SH-SY5Y (cell line): ENCODE results near the gene SETBP1.

Experiments
- GATA2 ChIP-seq: IDR thresholded peaks from 2 replicates; pipeline ENCODE4 v1.6.1; 2011; ENCODE audit warnings: mild to moderate bottlenecking, low read depth, low read length
- GATA3 ChIP-seq: IDR thresholded peaks from 2 replicates; pipeline ENCODE4 v1.6.1; 2011; ENCODE audit warnings: low read depth, mild to moderate bottlenecking, low read length, moderate library complexity

SETBP1 gene

GRCh38 chr18:44974174-44974573 is 293.5 kb downstream of the SETBP1 start:
- no peak for TF ChIP-seq GATA3
- TF ChIP-seq GATA2: no peak

DNA sequence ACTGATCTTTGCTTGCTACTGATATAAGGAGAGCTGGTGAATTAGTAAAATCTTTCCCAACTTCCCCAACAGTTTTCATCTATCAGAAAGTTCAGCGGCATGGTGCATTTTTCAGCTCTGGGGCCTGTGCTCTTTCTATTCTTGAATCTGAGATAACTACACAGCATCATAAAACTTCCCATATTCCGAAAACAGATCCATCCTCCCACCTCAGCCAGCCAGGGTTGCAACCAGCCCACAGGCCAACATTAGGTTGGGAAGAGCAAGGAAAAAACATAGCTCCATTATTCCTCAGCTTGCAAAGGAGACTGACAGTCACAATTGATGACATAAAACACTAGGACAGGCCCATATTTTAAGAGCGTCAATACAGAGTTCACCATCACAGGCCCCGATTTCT is 297.2 kb downstream of the SETBP1 start:
- TF ChIP-seq GATA2 (no peak), GATA3 (no peak)

DNA sequence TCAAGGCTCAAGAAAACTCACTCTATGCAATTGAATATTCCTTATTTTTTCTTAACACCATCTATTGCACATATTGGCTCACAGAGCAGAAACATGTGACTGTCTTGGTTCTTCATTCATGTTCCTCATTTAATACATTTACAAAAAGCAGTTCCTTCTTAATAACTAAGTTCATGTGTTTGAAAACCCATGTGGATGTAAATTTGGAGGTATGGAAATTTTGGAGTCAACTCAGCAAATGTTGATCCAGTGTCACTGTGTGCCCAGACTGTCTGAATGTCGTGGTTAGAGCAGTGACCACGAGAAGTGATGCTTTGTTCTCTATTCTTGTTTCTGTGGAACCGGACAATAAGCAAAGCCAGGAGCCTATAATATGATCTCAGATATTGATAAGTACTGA is 299.1 kb downstream of the SETBP1 start:
- no peak for TF ChIP-seq GATA2
- TF ChIP-seq GATA3: no peak

DNA sequence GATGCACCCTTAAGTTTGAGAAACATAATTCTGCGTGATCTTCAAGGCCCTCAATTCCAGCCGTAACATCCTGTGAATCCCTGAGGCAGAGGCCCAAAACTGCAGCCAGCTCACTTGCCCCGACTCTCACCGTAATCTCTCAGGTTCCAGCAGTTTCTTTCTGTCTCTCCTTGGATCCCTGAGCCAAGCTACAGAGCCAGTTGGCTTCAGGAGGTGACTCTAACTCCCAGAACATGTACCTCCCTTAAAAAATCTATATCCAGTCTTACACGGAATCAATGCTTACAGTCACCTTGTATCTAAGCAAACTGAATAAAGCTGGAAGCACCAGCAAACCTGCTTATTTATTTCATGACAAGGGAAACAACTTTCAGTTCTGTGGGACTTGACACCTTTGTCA is 300.4 kb downstream of the SETBP1 start:
- no peak for TF ChIP-seq GATA2
- TF ChIP-seq GATA3: no peak

DNA sequence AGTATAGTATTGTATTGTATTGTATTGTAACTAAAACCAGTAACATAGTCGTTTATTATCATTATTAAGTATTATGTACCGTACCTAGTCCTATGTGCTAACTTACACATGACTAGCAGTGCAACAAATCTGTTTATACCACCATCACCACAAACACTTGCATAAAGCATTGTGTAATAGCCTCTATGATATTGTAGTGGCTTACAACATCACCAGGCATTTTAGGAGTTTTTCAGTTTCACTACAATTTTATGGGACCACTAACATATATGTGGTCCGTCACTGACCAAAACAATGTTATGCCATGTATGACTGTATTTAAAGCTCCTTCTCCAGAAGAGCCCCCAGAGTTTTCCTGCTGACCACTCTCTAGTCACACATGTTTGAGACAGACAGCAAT is 306.2 kb downstream of the SETBP1 start:
- no peak for TF ChIP-seq GATA2

GRCh38 chr18:44987371-44987770 is 306.7 kb downstream of the SETBP1 start:
- TF ChIP-seq GATA2 (no peak), GATA3 (no peak)

DNA sequence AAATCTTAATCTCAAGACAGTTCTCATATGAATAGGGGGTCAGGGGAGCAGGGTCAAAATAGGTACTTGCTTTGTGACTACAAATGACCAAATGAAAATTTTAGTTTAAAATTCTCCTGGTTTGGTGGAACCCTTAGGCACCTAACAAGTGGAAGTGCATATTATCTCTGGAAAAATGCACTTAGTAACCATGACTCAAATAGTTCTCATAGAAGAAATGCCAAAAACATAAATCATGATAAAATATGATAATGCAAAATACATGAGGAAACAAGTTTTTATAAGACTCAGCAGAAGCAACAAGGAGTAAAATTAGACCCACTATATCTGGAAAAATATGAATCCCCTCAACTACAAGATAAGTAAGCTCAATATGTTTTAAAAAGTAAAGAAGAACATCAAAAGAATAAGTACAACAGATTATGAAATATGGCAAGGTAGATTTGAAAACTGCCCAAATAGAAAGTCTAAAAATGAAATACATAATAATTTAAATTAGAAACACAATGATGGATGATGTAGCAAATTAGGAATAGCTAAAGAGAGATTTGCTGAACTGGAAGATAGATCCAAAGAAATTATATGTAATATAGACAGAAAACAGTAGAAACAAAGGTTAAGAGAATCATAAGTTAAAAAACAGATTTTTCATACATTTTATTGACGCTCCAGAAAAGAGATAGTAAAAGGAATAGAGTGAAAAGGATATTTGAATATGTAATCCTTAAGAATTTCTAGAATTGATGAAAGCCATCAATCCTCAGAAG is 308.3 kb downstream of the SETBP1 start:
- TF ChIP-seq GATA2 (no peak), GATA3 (no peak)

DNA sequence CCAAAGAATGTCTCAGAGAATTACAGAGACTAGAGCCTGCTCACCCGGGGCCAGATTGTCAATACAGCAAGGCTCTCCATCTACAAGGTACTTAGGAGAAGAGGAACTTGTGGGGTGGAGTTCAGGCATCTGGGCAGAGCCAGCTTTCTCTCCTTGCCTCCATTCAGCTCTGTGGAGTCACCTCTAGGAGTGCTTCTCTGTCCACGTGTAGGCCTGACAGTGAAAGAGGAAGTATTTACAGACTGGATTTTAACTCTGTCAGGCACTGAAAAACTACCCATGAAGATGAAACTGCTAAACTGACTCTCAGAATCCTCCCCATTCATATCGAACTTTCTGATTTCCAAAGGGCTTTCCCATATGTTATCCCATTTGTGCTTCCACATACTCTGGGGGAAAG is 315.6 kb downstream of the SETBP1 start:
- no peak for TF ChIP-seq GATA2
- TF ChIP-seq GATA3: no peak

DNA sequence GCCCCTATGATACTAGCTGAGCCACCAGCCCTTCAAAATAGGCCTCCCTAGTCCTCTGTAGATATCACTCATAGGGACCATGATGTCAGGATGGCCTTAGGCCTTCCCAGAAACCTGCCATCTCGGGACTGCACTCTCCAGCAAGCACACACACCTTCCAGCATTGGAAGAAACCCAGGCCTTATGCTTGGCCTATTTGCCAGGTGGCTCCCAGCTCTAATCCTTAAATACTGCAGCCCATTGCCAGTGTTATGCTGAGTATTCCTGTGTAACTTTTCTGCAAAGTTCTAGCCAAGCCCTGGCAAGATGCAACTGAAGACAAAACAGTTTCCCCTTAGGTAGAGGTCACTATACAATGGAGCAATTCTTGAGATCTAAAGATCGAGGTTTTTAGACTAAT is 316.5 kb downstream of the SETBP1 start:
- TF ChIP-seq GATA2: no peak
- no peak for TF ChIP-seq GATA3

DNA sequence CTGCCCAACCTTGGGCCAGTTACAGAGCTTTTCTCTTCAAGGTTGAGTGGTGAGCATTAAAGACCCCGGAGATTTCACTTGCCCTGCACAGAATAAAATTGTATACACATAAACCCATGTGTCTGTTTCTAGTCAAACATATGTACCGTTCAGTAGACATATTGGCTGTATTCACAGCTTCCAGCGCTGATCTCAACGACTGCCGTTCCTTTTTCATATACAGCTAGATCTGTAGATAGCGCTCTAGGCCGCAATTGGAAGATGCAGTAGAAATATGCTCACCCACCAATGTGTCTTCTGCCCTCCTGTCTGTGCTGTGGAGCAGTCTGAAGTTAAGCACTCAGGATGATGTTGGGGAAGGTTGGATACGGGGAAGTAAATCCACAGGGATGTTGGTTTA is 317.7 kb downstream of the SETBP1 start:
- TF ChIP-seq GATA2 (no peak), GATA3 (no peak)

DNA sequence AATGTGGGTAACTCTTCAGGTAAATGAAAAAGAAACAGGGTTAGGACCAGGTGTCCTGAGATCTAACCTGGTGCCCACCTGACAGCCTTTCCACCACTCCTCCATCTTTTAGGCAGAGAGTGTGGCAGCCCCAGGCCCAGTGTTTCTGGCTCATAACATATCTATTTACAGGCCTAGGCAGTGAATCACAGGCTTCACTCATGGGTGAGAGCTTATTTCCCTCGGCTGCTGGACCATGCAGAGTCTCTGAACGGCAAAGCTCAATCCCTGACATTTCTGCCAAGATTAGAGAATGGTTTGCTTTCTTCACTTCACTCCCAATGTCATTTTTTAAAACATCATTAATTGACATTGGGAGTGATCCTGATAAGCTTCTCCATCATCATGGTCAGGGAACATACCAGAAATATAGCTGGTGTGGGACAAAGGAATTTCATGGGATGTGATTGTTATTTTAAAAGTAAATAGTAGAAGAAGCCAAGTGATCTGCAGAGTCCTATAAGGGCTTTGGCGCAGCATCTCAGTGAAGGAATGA is 323.9 kb downstream of the SETBP1 start:
- TF ChIP-seq GATA3 (no peak), GATA2 (no peak)

- TF ChIP-seq GATA3: no peak
- TF ChIP-seq GATA2: no peak
These were observed 326.2 kb downstream of the SETBP1 start for GRCh38 chr18:45006934-45007333.

DNA sequence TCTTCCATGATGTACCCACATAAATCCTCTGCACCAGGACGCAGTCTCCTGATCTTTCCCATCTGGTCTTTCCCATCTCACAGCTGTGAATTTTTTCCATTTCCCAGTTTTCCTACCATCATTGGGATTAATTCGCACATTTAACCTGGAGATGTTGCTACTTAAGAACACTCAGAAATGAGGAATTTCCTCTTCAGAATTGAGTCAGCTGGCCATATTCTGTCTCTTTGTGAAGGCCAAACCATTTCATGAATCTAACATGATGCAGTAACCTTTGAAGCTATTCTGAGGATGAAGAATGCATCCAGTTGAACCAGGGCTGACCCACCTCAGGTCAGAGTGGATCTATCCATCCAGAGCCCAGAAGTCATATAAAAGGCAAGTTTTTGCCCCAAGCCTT is 326.8 kb downstream of the SETBP1 start:
- TF ChIP-seq GATA3: no peak
- TF ChIP-seq GATA2: no peak

GRCh38 chr18:45008694-45009413 is 328.2 kb downstream of the SETBP1 start:
- TF ChIP-seq GATA3: no peak

DNA sequence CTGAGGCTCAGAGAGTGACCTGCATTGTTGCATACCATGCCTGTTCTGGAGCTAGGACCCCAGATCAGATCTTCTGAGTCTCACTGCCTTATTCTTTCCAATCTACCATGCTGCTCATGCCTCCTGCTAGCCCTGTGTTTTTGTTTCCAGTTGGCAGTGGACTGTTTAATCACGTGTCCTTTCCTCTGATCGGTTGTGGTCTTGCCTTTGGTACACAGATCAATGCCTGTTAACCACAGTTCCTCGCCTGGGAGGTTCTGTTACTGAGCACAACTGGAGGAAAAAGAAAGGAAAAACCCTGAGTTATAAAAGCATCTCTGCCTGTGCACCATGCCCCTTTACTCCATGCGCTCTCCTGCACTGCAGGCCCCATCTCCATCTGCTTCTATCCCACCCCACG is 329.1 kb downstream of the SETBP1 start:
- no peak for TF ChIP-seq GATA2
- TF ChIP-seq GATA3: no peak

DNA sequence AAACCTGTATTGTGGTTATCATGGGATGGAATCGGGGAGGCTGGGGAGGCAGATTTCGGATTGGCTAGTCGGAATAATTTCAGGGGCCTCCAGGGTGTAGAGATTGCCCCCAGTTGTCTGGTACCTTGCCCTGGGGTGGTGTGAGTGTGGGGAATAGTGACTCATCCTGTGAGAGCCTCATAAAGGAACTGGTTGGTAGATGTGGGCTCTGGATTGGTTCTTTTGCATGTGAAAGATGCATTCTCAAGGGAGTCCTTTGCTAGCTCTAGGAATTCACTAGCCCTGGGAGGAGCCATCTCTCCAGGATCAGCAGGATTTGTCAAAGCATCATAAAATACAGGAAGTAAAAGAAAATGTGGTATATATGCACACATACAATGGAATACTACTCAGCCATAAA is 331.6 kb downstream of the SETBP1 start:
- no peak for TF ChIP-seq GATA2
- TF ChIP-seq GATA3: no peak
